Hematopoietic multipotent progenitor cell (in vitro differentiated cells): ENCODE measurements around the gene MAPKAPK3. TPM values are rescaled to one million over a fixed set of nuclear protein-coding genes. Genes with fewer than 3 reads are reported as not detected.

Experiments used
- DNase-seq, 3 donors: peaks; one replicate each; pipeline ENCODE4 v3.0.0-alpha.2; 2011 to 2015; ENCODE audit warnings: low read depth in 2 of 3, low spot score in 2 of 3
- total RNA-seq: library from RNA; depleted of rRNA; stranded (reverse); fragments of >200 nt; gene quantifications from one replicate; pipeline ENCODE4 v1.2.3, GENCODE V29; 2012

The MAPKAPK3 gene
- total RNA-seq, 1 donor: 263 TPM

GRCh38 chr3:50586763-50587070, 30.2 kb upstream of the MAPKAPK3 start:
- DNase-seq: no peak

DNA sequence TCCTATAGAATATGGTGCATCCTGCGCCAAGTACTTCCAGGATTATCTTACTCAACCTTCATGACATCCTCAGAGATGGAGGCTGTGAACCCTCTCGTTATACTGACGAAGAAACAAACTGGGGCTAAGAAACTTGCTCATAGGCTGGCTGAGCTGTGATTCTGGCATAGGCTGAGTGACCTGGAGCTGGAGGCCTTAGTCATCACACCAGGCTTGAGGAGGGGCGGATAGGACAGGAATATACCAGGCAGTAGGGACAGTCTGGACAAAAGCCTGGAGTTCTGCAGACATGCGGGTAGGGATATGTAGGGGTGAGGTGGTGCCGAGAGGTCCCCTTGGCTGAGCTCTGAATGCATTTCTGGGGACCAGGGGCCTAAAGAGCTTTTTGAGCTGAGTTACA, 29.6 kb upstream of the MAPKAPK3 start:
- DNase-seq: no peak

DNA sequence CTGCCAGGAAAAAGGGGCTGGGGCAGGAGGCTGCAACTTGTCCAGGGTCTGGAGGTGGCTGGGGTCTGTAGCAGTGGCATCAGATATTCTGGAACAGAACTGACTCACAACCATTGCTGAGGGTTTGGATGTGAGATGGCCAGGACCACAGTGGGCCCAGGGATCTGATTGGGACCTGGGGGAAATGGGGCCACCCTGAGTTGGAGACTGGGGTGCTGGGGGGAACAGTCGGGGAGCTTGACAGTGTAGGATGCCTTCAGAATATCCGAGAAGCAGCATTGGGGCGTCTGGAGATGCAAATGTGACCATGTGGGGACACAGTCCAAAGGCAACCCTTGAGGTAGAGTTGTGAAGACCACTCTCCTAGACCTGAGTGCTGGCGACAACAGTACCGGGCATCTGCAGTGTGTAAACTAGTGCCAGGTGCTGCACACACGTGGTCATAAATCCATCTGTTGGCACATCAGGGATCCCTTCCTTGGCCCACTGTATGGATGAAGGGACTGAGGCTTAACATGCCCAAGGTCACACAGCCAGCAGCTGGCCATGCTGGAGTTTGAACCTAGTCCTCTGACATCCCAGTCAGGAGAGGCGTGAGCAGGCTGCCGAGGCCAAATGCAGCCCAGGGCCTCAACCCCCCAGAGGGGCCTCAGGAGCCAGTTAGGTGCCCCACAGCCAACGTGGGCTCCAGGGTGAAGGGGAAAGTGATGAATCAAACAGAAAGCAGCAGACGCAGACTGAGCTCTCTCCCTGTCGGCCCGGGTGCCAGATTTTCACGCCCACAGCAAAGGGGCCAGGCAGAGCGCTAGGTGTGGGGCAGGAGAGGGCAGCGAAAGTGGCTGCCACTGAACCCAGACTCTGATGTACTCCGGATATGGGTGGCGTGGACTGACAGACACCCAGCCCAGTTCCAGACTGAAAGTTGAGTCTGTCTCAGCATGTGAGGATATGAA, 28.9 kb upstream of the MAPKAPK3 start:
- no peak for DNase-seq

DNA sequence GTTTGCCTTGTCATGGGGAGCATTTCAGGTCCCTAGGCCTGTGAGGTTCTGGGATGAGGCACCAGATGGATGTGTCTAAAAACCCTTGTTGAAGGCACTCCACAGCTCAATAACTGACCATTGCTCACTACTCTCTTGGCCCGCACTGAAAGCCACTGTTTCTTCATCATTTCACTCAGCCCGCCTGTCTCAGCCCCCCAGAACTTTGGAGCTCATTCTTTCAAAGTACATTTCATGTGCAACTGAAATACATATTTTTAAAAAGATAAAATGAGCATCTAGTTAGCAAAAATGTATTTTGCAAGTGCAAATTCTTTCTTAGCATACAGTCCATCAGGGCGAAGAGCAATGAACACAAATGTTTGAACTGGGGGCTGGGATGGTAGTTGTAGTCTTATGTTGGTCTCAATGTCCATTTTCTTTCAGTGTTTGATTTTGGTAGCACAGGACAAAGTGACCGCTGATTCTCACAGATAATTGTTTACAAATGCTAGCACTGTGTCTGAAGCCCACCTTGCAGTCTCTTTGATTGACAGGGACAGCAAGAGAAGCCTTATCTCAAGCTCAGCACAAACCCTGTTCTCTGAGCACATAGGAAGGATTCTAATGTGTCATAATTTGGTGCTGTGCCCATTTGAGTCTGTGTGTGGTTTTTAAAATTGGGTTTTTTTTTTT, 28.1 kb upstream of the MAPKAPK3 start:
- DNase-seq: no peak

DNA sequence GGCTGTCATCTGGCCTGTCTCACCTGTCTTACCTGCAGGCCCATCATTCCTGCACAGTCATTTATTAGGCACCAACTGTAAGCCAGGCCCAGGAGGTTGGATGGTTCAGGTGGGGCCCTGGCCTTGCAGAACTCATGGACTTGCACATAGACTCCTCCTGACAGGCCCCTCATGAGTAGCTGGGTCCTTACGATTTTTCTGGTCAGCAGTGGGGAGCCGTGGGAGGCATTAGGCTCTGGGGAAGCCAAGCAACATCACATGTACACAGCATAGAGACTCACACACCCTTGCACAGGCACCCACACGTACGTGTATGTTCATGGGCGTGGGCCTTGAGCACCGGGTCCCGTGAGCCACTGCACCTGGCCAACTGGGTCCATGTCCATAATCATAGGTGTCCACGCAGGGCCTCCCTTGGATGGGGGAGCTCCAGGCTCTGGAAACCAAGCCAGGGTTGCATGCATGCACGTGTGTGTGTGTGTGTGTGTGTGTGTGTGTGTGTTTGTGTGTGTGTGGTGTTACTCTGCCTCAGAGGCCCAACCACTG, 25.7 kb upstream of the MAPKAPK3 start:
- no peak for DNase-seq

- DNase-seq: peak in 1 of 3 donors; percentile 47
Measured at GRCh38 chr3:50592568-50592967, 24.4 kb upstream of the MAPKAPK3 start.

DNA sequence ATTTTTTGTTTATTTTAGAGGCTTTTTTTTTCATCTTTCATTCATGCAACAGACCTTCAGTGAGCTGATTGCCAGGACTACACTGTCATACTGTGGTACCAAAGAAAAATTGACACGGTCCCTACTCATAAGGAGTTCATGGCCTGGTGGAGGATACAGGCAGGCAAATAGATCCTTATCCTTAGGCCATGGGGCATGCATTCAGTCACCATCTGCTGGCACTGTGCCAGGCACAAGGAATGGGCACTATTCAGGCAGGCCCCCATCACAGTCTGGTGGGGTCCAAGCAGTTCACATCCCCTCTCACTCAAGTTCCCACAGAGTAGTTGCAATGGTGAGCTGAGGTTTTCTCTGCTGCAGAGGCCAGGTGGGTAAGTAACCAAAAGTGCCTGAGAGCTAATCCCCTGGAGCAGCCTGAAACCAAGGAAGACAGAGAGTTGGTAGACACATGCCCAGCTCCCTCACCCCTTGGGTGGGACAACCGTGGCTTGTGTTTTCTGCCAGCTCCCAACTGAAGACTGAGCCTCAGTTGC, 22.6 kb upstream of the MAPKAPK3 start:
- DNase-seq: no peak

GRCh38 chr3:50599115-50599715, 17.7 kb upstream of the MAPKAPK3 start:
- no peak for DNase-seq

- no peak for DNase-seq
Measured at GRCh38 chr3:50599716-50600118, 17.2 kb upstream of the MAPKAPK3 start.

DNA sequence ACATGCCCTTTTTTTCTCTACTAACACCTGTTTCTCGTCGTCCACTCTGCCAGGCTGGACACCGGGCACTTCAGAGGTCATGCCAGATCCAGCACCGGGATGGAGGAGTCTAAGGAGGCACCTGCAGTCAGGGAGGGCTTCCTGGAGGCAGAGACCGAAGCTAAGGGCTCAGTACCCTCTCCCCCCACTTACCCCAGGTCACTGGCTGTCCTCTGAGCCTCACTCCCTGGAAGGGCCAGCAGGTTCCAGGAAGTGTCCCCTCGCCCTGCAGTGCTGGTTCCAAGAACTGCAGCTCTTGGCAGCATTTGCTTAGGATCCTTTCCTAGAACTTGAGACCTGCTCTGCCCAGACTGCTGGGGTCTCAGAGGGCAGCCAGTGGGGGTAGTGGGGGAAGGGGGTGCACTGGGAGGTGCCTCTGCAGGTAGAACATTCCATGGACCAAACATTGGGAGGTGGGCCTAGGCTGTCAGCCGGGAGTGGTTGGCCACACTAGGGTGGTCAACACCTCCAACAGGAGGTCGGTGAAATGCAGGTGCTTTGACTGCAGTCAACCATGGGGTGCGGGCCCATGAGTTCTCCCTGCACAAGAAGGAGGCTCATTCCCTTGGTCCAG, 16.7 kb upstream of the MAPKAPK3 start:
- no peak for DNase-seq

GRCh38 chr3:50600841-50601591, 15.9 kb upstream of the MAPKAPK3 start:
- peak in 2 of 3 donors; percentile 77 to 78 for DNase-seq

DNA sequence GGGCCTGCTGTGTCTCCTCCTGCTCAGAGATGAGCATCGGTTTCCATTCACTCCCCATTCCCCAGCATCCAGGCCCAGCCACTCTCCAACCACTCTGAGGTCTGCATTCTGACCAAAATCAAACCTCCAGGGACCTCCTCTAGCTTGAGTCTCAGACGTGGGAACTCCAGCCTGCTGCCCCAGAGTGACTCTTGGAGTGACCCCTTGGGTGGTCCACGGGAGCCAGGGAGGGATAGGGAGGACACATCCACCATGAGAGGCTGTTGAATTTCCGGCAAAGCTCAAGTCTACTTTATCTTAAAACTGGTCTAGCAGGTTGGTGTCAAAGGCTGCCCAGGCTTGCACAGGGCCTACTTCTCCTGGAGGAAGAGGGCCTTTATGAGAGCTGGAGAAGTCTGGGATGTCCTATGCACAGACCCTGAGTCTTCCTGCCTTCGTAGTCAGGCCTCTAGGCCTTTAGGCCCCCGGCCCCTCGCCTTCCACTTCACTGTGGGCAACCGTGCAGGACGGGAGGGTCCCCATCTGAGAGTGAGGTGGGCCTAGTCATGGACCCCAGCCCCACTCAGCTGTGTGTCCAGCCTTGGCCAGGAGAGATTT, 14.3 kb upstream of the MAPKAPK3 start:
- no peak for DNase-seq

DNA sequence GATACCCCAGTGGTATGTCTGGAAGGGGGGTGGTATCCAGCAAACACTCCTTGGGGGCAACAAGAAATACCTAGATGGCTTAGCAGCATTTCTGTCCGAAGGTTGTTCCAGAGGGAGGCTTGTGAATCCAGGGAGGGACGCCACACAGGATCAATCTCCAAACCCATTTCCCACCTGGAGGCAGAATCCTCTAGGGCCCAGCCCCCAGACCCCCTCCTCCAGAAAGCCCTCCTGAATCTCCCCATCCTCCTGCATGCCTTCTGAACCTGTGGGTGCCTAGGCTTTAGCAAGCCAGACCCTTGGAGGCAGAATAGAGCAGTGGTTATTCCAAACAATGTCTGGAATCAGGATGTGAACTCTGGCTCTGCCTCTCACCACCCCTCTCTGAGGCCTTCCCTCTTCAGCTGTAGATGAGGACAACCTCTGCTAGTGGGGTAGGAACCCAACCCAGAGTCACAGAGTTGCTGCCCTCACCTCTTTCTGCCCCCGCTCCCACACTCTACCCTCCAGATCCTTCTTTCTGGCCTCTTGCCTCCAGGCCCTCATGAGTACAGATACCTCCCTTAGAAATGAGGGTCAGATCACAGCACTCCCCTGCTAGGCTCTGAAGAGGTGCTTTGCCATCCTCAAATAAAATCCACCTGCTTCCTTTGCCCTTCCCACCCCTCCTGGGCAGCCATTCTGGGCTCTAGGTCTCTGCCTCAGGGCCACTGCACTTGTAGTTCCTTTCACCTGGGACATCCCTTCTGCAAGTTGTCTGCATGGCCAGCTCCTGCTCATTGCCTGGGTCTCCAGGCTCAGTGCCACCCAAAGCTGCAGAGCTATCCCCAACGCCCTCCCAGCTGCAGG, 13.5 kb upstream of the MAPKAPK3 start:
- no peak for DNase-seq

DNA sequence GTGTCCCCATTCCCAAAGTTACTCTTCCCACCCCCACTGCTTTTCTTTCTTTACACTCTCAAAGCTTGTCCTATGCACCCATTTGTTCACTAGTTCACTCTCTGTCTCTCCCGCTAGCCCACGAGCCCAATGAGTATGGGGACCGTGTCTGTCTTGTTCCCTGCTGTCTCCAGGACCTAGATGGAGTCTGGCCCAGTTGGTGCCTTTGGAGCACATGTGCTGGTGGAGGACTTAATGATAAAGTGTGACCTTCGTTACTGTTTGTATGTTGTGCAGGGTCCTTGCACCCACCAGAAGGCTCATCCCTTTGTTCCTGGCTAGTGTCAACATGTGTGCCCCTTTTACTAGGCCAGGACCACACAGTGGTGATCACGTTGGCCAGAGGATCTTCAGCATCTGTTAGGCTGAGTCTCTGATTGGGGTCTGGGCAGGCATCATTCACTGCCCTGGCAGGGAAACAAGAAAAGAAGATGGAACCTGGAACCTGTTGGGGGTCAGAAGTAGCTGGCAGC, 12.8 kb upstream of the MAPKAPK3 start:
- DNase-seq: no peak

DNA sequence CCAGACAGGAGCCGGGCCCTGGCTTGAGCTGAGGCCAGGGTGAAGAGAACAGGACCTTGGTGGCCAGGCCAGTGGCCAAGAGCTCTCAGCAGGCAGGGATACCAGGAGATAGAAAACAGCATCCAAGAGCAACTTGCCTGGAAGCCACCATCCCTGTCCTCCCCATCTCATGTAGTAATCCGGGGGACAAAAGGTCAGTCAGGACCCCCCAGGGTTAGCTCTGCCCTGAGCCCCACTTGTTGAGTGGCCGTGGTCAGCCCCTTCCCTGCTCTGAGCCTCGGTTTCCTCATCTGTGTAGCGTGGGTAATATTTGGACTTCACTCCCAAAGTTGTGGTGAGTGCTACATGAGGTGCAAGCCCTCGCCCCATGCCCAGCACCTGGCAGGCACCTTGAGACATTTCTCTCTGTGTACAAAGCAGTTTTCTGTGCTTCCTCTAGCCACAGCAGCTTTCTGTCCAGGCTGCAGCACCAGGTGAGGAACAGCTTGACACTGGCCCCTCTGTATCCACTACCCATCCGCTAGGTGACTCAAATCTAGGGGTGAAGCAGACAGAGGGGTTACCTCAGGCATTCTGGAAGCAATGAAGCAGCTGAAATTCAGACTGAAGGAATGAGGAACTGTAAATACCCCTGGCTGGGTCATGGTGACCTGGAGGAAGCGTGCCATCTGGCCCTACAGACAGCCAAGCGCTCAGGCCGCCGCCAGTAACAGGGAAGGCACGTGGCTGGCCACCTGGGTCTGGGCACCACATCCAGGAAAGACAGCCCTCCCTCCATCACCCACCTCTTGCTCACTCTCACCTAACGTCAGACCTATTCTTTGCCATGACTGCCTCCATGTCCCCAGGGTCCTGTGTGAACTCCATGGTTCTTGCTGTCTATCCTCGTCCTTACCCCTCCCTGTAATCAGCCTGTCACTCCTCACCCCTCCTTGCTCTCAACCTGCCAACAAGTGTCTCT, 12.0 kb upstream of the MAPKAPK3 start:
- DNase-seq: peak in 2 of 3 donors; percentile 73 to 77

- DNase-seq: no peak
Measured at GRCh38 chr3:50605901-50606326, 11.0 kb upstream of the MAPKAPK3 start.

- DNase-seq: peak in 1 of 3 donors; percentile 63
Measured at GRCh38 chr3:50606596-50606995, 10.4 kb upstream of the MAPKAPK3 start.
